ENCODE results near the gene RBP4.

DNA sequence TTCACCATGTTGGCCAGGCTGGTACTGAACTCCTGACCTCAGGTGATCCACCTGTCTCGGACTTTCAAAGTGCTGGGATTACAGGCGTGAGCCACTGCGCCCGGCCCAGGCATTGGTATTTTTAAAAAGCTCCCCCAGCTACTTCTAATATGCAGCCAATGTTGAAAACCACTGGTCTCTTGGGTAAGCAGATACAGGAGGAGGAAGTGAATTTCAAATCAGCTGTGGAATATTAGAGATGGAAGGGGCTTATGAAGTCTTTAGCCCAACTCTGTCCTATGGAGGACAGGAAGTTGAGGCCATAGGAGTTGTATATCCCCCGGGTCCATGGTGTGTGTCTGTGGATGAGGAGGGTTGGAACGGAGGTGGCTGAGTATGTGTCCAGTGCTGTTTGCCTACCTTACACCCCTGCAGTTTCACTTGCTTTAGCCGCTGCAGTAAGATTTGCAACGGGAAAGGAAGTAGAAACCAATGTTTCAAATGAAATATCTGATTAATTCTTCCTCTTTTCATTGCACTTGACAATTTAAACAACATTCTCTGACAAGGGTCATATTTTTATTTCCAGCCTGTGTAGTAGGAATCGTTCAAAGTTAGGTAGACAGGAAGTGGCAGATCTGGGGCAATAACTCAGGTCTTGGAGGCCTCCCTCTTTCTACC is 14.7 kb upstream of the RBP4 start:
- TF ChIP-seq, protein P1, sequence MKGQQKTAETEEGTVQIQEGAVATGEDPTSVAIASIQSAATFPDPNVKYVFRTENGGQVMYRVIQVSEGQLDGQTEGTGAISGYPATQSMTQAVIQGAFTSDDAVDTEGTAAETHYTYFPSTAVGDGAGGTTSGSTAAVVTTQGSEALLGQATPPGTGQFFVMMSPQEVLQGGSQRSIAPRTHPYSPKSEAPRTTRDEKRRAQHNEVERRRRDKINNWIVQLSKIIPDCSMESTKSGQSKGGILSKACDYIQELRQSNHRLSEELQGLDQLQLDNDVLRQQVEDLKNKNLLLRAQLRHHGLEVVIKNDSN (CRISPR knock-in tag; IDR thresholded peaks at IDR 0.05) = no peak
- TF ChIP-seq, protein P2, sequence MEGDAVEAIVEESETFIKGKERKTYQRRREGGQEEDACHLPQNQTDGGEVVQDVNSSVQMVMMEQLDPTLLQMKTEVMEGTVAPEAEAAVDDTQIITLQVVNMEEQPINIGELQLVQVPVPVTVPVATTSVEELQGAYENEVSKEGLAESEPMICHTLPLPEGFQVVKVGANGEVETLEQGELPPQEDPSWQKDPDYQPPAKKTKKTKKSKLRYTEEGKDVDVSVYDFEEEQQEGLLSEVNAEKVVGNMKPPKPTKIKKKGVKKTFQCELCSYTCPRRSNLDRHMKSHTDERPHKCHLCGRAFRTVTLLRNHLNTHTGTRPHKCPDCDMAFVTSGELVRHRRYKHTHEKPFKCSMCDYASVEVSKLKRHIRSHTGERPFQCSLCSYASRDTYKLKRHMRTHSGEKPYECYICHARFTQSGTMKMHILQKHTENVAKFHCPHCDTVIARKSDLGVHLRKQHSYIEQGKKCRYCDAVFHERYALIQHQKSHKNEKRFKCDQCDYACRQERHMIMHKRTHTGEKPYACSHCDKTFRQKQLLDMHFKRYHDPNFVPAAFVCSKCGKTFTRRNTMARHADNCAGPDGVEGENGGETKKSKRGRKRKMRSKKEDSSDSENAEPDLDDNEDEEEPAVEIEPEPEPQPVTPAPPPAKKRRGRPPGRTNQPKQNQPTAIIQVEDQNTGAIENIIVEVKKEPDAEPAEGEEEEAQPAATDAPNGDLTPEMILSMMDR (IDR thresholded peaks at IDR 0.05) = no peak
- TF ChIP-seq, protein P3, sequence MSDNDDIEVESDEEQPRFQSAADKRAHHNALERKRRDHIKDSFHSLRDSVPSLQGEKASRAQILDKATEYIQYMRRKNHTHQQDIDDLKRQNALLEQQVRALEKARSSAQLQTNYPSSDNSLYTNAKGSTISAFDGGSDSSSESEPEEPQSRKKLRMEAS (CRISPR knock-in tag; IDR thresholded peaks at IDR 0.05) = no peak
- TF ChIP-seq IRF2 (CRISPR knock-in tag; IDR thresholded peaks at IDR 0.05; ENCODE audit: borderline replicate concordance, low read depth) (no peak), NR2C2 (CRISPR knock-in tag; IDR thresholded peaks at IDR 0.05) (no peak), ZNF263 (CRISPR knock-in tag; IDR thresholded peaks at IDR 0.05; ENCODE audit: low read depth) (no peak), SMAD3 (CRISPR knock-in tag; IDR thresholded peaks at IDR 0.05; ENCODE audit: borderline replicate concordance) (no peak), SP1 (CRISPR knock-in tag; conservative IDR thresholded peaks at IDR 0.05) (no peak), FOXJ3 (CRISPR knock-in tag; IDR thresholded peaks at IDR 0.05; ENCODE audit: borderline replicate concordance) (no peak), NR1H2 (CRISPR knock-in tag; IDR thresholded peaks at IDR 0.05) (no peak), NFE2L1 (CRISPR knock-in tag; IDR thresholded peaks at IDR 0.05) (no peak)
- TF ChIP-seq, protein P4, sequence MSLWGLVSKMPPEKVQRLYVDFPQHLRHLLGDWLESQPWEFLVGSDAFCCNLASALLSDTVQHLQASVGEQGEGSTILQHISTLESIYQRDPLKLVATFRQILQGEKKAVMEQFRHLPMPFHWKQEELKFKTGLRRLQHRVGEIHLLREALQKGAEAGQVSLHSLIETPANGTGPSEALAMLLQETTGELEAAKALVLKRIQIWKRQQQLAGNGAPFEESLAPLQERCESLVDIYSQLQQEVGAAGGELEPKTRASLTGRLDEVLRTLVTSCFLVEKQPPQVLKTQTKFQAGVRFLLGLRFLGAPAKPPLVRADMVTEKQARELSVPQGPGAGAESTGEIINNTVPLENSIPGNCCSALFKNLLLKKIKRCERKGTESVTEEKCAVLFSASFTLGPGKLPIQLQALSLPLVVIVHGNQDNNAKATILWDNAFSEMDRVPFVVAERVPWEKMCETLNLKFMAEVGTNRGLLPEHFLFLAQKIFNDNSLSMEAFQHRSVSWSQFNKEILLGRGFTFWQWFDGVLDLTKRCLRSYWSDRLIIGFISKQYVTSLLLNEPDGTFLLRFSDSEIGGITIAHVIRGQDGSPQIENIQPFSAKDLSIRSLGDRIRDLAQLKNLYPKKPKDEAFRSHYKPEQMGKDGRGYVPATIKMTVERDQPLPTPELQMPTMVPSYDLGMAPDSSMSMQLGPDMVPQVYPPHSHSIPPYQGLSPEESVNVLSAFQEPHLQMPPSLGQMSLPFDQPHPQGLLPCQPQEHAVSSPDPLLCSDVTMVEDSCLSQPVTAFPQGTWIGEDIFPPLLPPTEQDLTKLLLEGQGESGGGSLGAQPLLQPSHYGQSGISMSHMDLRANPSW (CRISPR knock-in tag; conservative IDR thresholded peaks at IDR 0.05; ENCODE audit: low read depth) = no peak
